ENCODE measurements around the gene F11.
"Not testable (repeated sequence)": the region's sequence is repeated elsewhere in the genome, so short reads cannot be mapped to it uniquely, and the experiment has no call there.

The F11 gene

GRCh38 chr4:186265683-186266652, at the start of gene F11:
F11 (plus strand) TSS chr4:186266189; CDS start chr4:186267137, 948 bp downstream.
- DNase-seq: no peak

DNA sequence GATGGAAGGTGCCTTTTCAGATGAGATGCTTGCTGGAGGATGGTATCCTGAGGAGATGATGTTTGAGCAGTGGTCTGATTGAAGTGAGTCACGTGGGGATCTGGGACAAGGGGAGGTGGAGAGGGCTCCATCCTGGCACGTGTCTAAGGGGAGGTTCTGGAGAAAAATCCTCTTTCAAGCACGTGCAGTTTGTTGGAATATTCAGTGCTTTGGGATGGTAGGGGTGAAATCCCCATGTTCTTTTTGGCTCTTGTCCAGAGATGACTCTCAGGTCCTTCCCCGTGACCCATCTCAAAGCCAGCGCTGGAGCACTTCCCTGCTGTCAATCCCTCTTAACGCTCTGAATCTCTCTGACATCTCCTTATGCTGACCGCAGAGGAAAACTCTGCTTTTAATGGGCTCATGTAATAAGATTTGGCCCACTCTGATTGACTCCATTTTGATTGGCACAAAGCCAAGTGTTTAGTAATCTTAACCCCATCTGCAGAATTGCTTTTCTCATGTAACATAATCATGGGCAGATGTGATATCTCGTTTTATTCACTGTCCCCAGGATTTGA, 49.4 kb upstream of the F11 start:
- no peak for DNase-seq

DNA sequence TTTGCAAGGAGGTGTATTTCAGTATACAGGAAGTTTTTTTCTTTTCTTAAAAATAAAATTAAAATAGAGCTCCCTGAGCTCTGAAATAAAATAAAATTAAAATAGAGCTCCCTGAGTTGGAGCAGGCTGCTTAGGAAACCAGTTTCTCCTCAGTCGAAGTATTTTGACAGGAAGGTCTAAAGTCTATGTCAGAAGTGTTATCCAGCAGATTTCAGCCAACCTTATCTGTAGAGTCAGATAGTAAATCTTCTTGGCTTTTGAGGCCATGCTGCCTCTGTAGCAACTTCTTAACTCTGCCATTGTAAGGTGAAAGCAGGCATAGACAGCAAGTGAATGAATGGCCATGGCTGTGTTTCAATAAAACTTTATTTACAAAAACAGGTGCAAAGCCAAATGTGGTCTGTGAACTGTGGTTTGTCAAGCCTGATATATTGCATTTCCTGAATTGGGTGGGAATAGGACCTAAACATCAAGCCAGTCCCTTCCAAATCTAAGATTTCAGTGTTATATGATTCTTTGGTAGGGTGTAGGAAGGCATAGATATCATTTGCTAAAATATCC, 48.2 kb upstream of the F11 start:
- DNase-seq: no peak

- no peak for DNase-seq
These were observed 44.4 kb upstream of the F11 start for GRCh38 chr4:186221624-186222023.

DNA sequence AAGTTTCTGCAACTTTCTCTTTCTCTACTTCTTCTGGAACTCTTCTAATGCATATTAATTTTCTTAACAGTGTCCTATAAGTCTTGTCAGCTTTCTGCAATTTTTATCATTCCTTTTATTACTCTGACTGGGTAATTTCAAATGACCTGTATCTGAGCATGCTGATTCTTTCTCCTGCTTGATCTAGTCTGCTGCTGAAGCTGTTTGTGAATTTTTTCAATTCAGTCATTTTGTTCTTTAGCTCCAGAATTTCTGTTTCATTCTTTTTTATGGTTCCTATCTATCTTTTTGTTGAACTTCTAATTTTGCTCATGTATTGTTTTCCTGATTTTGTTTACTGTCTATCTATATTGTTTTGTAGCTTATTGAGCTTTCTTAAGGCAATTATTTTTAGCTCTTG, 40.1 kb upstream of the F11 start:
- no peak for DNase-seq

GRCh38 chr4:186226521-186227189, 39.3 kb upstream of the F11 start:
- no peak for DNase-seq

GRCh38 chr4:186227221-186227620, 38.8 kb upstream of the F11 start, which contains the start of gene KLKB1:
KLKB1 (plus strand) TSS chr4:186227507; CDS start chr4:186228196, 689 bp downstream.
- DNase-seq: no peak

DNA sequence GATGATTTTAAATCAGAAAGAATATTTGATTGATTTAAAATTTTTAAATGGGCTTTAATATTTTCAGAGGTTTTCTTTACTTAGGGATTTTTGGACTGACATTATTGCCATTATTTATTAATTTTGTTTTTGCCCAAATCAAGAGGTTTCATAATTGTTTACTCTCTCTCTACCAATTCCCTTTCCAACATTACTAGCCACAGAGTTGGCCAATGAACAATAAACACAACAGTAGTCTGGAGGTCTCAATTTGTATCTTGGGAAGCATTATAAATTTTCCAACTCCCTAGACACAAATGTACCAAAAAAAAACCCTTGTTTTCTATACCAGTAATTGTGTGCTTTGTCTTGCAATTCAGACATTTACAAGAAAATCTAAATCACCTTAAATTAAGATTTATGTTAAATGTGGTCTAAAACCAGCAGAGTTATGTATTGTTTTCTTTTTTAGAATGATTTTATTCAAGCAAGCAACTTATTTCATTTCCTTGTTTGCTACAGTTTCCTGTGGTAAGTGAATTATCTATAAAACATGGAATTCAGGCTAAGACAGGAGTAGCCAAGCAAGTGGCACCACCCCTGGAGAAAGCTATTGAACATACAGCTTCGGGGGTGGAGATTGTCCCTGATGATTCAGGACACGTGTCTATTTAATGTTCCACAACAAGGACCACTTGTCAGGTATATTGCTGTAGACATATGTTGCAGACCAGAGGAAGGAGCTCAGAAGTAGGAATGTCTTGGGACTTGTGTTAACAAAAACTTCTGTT, 38.1 kb upstream of the F11 start:
- DNase-seq: no peak

- DNase-seq: no peak
These were observed 37.5 kb upstream of the F11 start for GRCh38 chr4:186228514-186228894.

- DNase-seq: no peak
These were observed 31.6 kb upstream of the F11 start for GRCh38 chr4:186234367-186234766.

DNA sequence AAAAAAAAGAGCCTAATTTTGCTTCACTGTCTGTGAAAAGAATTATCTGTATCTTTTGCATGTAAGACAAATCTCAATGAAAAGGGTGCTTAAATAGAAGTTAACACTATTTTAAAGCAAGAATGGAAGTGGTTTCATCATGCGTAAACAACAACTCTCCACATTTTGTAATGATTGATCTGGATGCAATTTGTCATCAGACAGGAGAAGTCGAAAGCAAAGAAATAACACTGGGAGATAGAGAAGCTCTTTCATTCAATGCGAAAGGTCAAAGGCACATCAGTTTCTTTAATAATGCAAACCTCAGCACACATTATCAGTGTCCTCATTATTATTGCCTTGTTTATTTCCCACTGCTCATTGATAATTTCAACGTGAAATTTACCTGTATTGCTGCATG, 29.9 kb upstream of the F11 start:
- DNase-seq: no peak

DNA sequence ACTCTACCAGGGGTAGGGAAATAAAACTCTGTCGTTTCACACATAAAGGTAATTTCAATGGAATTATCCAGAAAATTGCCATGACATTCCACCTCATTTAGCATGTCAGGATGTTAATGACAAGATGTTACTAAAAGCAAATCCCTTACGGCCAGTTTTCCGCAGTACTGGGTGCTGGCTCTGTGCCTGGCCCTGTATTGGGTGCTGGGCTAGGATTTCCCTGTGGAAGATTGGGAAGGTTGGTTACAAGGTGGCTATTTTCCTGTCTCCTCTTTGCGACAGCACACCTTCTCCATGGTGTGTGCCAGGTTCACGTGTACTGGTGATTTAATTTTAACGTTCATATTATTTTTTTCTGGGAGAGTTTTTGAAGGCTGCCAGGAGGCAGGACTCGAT, 25.5 kb upstream of the F11 start:
- no peak for DNase-seq

- no peak for DNase-seq
These were observed 25.0 kb upstream of the F11 start for GRCh38 chr4:186240848-186241491.

DNA sequence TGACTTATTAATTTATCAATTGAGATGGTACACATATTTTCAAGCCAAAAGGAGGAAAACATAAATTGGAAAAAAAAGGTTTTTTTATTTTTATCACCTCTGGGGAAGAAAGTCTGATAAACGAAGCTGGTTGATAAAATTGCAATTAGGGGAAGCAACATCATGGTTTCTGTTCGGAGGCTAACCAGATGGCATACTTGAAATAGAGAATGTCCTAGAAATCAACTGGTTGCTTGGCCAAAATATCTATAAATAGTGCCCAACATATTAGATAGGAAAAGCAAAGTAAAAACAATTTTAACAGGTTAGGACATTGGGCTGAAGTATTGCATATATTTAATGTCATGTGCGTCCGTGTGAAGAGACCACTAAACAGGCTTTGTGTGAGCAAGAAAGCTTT, 24.4 kb upstream of the F11 start:
- DNase-seq: no peak

- DNase-seq: not testable (repeated sequence)
These were observed 24.0 kb upstream of the F11 start for GRCh38 chr4:186242031-186242430.

- no peak for DNase-seq
These were observed 22.7 kb upstream of the F11 start for GRCh38 chr4:186243331-186243730.

GRCh38 chr4:186244835-186245234, 21.2 kb upstream of the F11 start:
- DNase-seq: no peak

- DNase-seq: not testable (repeated sequence)
These were observed 18.8 kb upstream of the F11 start for GRCh38 chr4:186247062-186247752.

DNA sequence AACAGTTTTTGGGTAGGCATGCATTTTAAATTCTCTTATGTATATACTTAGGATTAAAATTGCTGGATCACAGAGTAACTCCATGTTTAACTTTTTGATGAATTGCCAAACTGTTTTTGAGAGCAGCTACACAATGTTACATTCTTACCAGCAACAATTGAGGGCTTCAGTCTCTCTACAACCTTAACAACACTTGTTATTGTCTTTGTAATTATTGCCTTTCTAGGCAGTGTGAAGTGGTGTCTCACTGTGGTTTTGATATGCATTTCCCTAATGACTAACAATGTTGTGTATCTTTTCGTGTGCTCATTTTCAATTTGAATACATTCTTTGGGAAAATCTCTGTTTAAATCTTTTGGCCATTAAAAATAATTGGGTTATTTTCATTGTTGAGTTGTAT, 17.3 kb upstream of the F11 start:
- no peak for DNase-seq

GRCh38 chr4:186249785-186250754, 15.9 kb upstream of the F11 start:
- DNase-seq: no peak

All from CD4-positive, alpha-beta T cell treated with Interferon alpha-2 for 1 hour (primary cell).